Endothelial cell of umbilical vein (primary cell): ENCODE data around the gene VAV2. TPM values are rescaled to one million over a fixed set of nuclear protein-coding genes. Genes with fewer than 3 reads are reported as not detected.

Experiments used
- BruUV-seq: library from RNA; stranded (reverse); fragments of 400-500 nt; replicated peaks from 2 replicates; lab custom pipeline; 2021; lab: Mats Ljungman, UMichigan
- CTCF ChIA-PET: fragments of 300-600, 350-600 bp; sonication (Branson Sonifier 250); formaldehyde crosslinking; loops from one replicate; lab custom pipeline; 2021; ENCODE audit warnings: antibody characterized with exemption, inconsistent platforms; lab: Charles Lee
- POLR2A ChIA-PET: fragments of 300-600, 350-600 bp; sonication (Branson Sonifier 250); formaldehyde crosslinking; loops from one replicate; lab custom pipeline; 2021; ENCODE audit warnings: antibody characterized with exemption, inconsistent platforms; lab: Charles Lee
- DNase-seq: peaks from one replicate; pipeline ENCODE4 v3.0.0-alpha.2; 2011; ENCODE audit warnings: low read depth, low spot score
- FAIRE-seq: peaks from 2 replicates; lab custom pipeline; 2011; peaks lifted over from hg19 to GRCh38; lab: Jason Lieb, UNC
- H2AFZ ChIP-seq: 2 replicates; pipeline ENCODE4 v1.6.0; 2012; ENCODE audit warnings: low read depth, low read length, control low read depth, inconsistent platforms
- H3K27ac ChIP-seq: 2 replicates; pipeline ENCODE4 v1.5.1; 2011; ENCODE audit warnings: low read depth, mild to moderate bottlenecking, control low read depth, low read length, moderate library complexity; ENCODE audit not compliant: insufficient read depth
- H3K27me3 ChIP-seq, 2 experiments: 2 replicates each; pipeline versions ENCODE4 v1.6.0 to v1.6.1; 2011; ENCODE audit warnings: low read length in 2 of 2, mixed read lengths in 1 of 2; ENCODE audit not compliant: control insufficient read depth in 2 of 2, insufficient read depth in 2 of 2
- H3K36me3 ChIP-seq, 2 experiments: 2 replicates in 1 of 2; 3 replicates in 1 of 2; pipeline ENCODE4 v1.5.1; 2011; ENCODE audit warnings: low read length in 2 of 2, mild to moderate bottlenecking in 1 of 2, moderate library complexity in 1 of 2; ENCODE audit not compliant: control insufficient read depth in 2 of 2, insufficient read depth in 2 of 2; ENCODE audit errors: extremely low read depth in 1 of 2
- H3K4me1 ChIP-seq: 3 replicates; pipeline ENCODE4 v1.5.1; 2011; ENCODE audit warnings: mild to moderate bottlenecking, low read length; ENCODE audit not compliant: control insufficient read depth, insufficient read depth; ENCODE audit errors: extremely low read depth
- H3K4me2 ChIP-seq: 2 replicates; pipeline ENCODE4 v1.6.1; 2011; ENCODE audit warnings: low read length, control low read depth, mixed read lengths; ENCODE audit not compliant: insufficient read depth
- H3K4me3 ChIP-seq, 3 experiments: fragments of 200-600 bp in 1 of 3; sonication (generic), shearing (Covaris generic) in 1 of 3; replicated peaks in 1 of 3; 2 replicates each; pipeline ENCODE4 v1.5.1; 2011 to 2016; ENCODE audit warnings: control low read depth in 3 of 3, low read length in 3 of 3, mild to moderate bottlenecking in 2 of 3, inconsistent platforms in 1 of 3, low read depth in 1 of 3, moderate library complexity in 1 of 3; ENCODE audit not compliant: insufficient read depth in 1 of 3
- H3K79me2 ChIP-seq: 2 replicates; pipeline ENCODE4 v1.6.0; 2012; ENCODE audit warnings: low read length, inconsistent platforms; ENCODE audit not compliant: control insufficient read depth, insufficient read depth
- H3K9ac ChIP-seq: replicated peaks from 2 replicates; pipeline ENCODE3; 2011; ENCODE audit warnings: low read length, control low read depth; ENCODE audit not compliant: insufficient read depth; ENCODE audit errors: extremely low read depth
- H3K9me1 ChIP-seq: replicated peaks from 3 replicates; pipeline ENCODE4 v1.6.0; 2011; ENCODE audit warnings: mild to moderate bottlenecking, low read length; ENCODE audit not compliant: control insufficient read depth, insufficient read depth; ENCODE audit errors: extremely low read depth
- H3K9me3 ChIP-seq: replicated peaks from 2 replicates; pipeline ENCODE4 v1.5.1; 2012; ENCODE audit warnings: low read length, inconsistent platforms; ENCODE audit not compliant: control insufficient read depth, insufficient read depth
- H4K20me1 ChIP-seq: replicated peaks from 2 replicates; pipeline ENCODE3; 2011; ENCODE audit warnings: mild to moderate bottlenecking, low read length; ENCODE audit not compliant: control insufficient read depth, insufficient read depth; ENCODE audit errors: extremely low read depth
- FOS ChIP-seq: IDR thresholded peaks from 2 replicates; pipeline ENCODE4 v1.6.1; 2011; ENCODE audit warnings: mild to moderate bottlenecking, low read length, moderate library complexity, borderline replicate concordance; ENCODE audit not compliant: insufficient read depth
- GATA2 ChIP-seq: IDR thresholded peaks from 2 replicates; pipeline ENCODE4 v1.7.0; 2011; ENCODE audit warnings: low read depth, mild to moderate bottlenecking, moderate library complexity, mixed read lengths, low read length; ENCODE audit not compliant: insufficient read length, insufficient read depth
- JUN ChIP-seq: IDR thresholded peaks from 2 replicates; pipeline ENCODE4 v1.6.1; 2011; ENCODE audit warnings: borderline replicate concordance, low read depth; ENCODE audit not compliant: insufficient read length, insufficient read depth
- MYC ChIP-seq: IDR thresholded peaks from one replicate; pipeline ENCODE4 v1.6.1; 2011; ENCODE audit warnings: mild to moderate bottlenecking, low read depth, low read length
- POLR2AphosphoS5 ChIP-seq: IDR thresholded peaks from 2 replicates; pipeline ENCODE4 v1.6.1; 2012; ENCODE audit warnings: low read depth, mild to moderate bottlenecking, control low read depth, low read length, moderate library complexity; ENCODE audit not compliant: insufficient read depth
- dilution Hi-C: fragments of 300-500 bp; cut with MboI; formaldehyde crosslinking; loops from one replicate; pipeline ENCODE4 v1.15.0; 2019; ENCODE audit warnings: low sequenced_read_pairs; ENCODE audit not compliant: extremely low pct_ligation_motif_present
- intact Hi-C: fragments of 100-400 bp; cut with micrococcal nuclease; formaldehyde crosslinking; loops from one replicate; pipeline ENCODE4 v1.10.0; 2022
- polyA plus RNA-seq, 4 experiments: library from polyadenylated mRNA; depleted of rRNA in 3 of 4; stranded (reverse) in 3 of 4; unstranded in 1 of 4; fragments of >200 nt; gene quantifications; 2 replicates each; pipeline versions ENCODE4 v1.2.1 to v1.2.3, GENCODE V29; 2011 to 2012; ENCODE audit warnings: missing spikeins in 1 of 4
- total RNA-seq: library from RNA; stranded (reverse); gene quantifications from 2 replicates; pipeline ENCODE4 v1.2.3, GENCODE V29; 2021
- TF ChIP-seq, protein P1 (sequence below), 2 donors: IDR thresholded peaks; 1 replicate in 1 of 2; 2 replicates in 1 of 2; pipeline ENCODE4 v1.5.1; 2011; ENCODE audit warnings: low read length in 2 of 2, mild to moderate bottlenecking in 2 of 2, moderate library complexity in 2 of 2, control low read depth in 1 of 2, inconsistent platforms in 1 of 2, low read depth in 1 of 2; ENCODE audit not compliant: insufficient read depth in 1 of 2; ENCODE audit errors: extremely low read depth in 1 of 2

Gene VAV2
- total and polyA plus RNA-seq, 2 donors (not counting 3 experiments of a cell fraction or from before 2014, with no cell fraction given), result 10.6 to 30.6 TPM

DNA sequence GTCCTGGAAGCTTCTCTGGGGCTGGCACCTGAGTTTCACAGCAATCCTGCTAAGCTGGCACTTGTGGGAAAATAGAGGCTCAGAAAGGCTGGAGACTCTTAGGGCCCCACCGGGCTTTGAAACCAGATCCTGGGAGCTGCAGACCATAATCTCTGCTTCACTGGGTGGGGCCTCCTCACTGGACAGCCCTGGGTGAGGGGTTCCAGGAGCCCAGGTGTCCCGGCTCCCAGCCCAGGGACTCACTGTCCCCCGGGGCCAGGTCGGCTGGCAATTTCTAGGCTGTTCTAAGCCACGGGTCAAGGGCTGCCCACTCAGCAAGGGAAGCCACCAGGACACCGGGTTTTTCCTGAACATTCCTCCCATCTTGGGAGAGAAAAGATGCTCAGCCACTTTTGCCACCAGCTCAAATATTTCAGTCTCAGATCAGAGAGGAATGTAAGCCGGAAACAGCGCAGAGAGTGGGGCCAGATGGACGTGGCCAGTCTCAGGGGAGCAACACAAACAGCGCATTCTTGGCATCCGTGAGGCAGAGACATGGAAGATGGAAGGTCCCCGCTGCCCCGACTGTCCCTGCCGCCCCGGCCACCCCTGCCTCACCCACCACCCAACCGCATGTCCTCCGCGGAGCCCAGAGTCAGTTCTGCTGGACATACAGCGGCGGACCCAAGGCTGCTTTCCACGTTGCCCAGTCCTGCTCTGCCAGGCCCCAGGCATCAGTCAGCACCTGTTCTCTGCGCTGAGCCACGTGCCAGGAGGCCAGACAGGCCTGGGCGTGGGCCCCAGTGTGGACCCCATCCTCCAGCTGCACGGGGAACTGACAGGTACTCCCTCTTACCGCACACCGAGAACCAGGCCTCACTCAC is 72.6 kb downstream of the VAV2 start:
- Histone ChIP-seq H3K4me2 (no peak overlapping the region), H3K36me3 (no peaks in the 10 kb centered on the region), H2AFZ (no peak overlapping the region), H3K79me2 (peaks cover 18% of the 10 kb centered on the region), H4K20me1 (peaks cover 3% of the 10 kb centered on the region), H3K4me3 (no peak overlapping the region), H3K9ac (no peak overlapping the region), H3K27ac (no peak overlapping the region), H3K9me3 (no peaks in the 10 kb centered on the region), H3K27me3 (no peaks in the 10 kb centered on the region), H3K4me1 (no peaks in the 10 kb centered on the region), H3K9me1 (no peaks in the 10 kb centered on the region)
- TF ChIP-seq JUN (no peak), POLR2AphosphoS5 (no peak), FOS (no peak), MYC (no peak), GATA2 (no peak)
- TF ChIP-seq, protein P1, sequence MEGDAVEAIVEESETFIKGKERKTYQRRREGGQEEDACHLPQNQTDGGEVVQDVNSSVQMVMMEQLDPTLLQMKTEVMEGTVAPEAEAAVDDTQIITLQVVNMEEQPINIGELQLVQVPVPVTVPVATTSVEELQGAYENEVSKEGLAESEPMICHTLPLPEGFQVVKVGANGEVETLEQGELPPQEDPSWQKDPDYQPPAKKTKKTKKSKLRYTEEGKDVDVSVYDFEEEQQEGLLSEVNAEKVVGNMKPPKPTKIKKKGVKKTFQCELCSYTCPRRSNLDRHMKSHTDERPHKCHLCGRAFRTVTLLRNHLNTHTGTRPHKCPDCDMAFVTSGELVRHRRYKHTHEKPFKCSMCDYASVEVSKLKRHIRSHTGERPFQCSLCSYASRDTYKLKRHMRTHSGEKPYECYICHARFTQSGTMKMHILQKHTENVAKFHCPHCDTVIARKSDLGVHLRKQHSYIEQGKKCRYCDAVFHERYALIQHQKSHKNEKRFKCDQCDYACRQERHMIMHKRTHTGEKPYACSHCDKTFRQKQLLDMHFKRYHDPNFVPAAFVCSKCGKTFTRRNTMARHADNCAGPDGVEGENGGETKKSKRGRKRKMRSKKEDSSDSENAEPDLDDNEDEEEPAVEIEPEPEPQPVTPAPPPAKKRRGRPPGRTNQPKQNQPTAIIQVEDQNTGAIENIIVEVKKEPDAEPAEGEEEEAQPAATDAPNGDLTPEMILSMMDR (IDR thresholded peaks at IDR 0.05; ENCODE audit: extremely low read depth in 1 of 2, insufficient read depth in 1 of 2, low read depth in 1 of 2, low read length in 2 of 2), result no peak
- FAIRE-seq (no peak), DNase-seq (no peak)
- CTCF ChIA-PET, result interaction anchor here (1.0 to 1.6 kb wide), 2 partner anchors 16 to 47 kb away, joined by 3 read pairs; no protein-coding TSS in a partner anchor
- BruUV-seq, result no TSS peak
- POLR2A ChIA-PET, result no interaction called here
- intact Hi-C loops, result no loop called here
- dilution Hi-C loops, result no loop called here
